Keratinocyte (primary cell): ENCODE results near the gene FAM217B.

Experiments
- EZH2 ChIP-seq: IDR thresholded peaks from one replicate; pipeline ENCODE4 v1.6.1; 2012; ENCODE audit warnings: inconsistent platforms, mild to moderate bottlenecking, low read length, moderate library complexity
- TF ChIP-seq, protein P1 (sequence below), 3 experiments: IDR thresholded peaks in 1 of 3; conservative IDR thresholded peaks in 1 of 3; optimal IDR thresholded peaks in 1 of 3; 2 replicates in 2 of 3; 3 replicates in 1 of 3; pipeline versions ENCODE3 to v1.5.1; 2011; ENCODE audit warnings: low read length in 3 of 3, mild to moderate bottlenecking in 3 of 3, moderate library complexity in 2 of 3, control low read depth in 1 of 3, inconsistent platforms in 1 of 3; ENCODE audit not compliant: insufficient read depth in 2 of 3; ENCODE audit errors: extremely low read depth in 1 of 3

DNA sequence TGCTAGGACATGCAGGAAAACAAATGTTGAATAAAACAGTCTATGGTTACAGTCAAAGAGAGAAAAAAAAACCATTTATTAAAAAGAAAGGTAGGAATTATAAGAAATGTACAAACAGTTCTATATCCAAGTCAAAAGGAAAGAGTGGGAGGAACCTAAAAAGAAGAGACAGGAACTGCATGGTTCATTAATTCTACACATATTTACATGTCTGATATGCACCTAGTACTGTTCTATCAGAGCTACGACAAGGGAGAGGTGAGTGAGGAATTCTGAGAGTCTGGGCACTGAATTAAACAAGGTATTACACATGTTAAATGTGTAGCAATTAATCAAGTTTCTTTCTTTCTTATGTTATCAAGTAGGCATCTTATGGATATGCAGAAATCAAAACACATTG, 48.6 kb upstream of the FAM217B start:
- TF ChIP-seq, protein P1, sequence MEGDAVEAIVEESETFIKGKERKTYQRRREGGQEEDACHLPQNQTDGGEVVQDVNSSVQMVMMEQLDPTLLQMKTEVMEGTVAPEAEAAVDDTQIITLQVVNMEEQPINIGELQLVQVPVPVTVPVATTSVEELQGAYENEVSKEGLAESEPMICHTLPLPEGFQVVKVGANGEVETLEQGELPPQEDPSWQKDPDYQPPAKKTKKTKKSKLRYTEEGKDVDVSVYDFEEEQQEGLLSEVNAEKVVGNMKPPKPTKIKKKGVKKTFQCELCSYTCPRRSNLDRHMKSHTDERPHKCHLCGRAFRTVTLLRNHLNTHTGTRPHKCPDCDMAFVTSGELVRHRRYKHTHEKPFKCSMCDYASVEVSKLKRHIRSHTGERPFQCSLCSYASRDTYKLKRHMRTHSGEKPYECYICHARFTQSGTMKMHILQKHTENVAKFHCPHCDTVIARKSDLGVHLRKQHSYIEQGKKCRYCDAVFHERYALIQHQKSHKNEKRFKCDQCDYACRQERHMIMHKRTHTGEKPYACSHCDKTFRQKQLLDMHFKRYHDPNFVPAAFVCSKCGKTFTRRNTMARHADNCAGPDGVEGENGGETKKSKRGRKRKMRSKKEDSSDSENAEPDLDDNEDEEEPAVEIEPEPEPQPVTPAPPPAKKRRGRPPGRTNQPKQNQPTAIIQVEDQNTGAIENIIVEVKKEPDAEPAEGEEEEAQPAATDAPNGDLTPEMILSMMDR (optimal IDR thresholded peaks at IDR 0.05 in 1 of 3, IDR thresholded peaks at IDR 0.05 in 1 of 3, conservative IDR thresholded peaks at IDR 0.05 in 1 of 3; ENCODE audit: extremely low read depth in 1 of 3, insufficient read depth in 2 of 3, low read length in 3 of 3) = no peak
- TF ChIP-seq EZH2 = no peak
